IPS DF 4.7 (cell line): ENCODE results near the gene KRTAP5-4.
"Not testable (repeated sequence)": the region's sequence is repeated elsewhere in the genome, so short reads cannot be mapped to it uniquely, and the experiment has no call there.

Source experiments
- DNase-seq: peaks from one replicate; pipeline ENCODE4 v3.0.0-alpha.2; 2013; ENCODE audit warnings: low spot score; ENCODE audit errors: extremely low read depth

Gene KRTAP5-4

DNA sequence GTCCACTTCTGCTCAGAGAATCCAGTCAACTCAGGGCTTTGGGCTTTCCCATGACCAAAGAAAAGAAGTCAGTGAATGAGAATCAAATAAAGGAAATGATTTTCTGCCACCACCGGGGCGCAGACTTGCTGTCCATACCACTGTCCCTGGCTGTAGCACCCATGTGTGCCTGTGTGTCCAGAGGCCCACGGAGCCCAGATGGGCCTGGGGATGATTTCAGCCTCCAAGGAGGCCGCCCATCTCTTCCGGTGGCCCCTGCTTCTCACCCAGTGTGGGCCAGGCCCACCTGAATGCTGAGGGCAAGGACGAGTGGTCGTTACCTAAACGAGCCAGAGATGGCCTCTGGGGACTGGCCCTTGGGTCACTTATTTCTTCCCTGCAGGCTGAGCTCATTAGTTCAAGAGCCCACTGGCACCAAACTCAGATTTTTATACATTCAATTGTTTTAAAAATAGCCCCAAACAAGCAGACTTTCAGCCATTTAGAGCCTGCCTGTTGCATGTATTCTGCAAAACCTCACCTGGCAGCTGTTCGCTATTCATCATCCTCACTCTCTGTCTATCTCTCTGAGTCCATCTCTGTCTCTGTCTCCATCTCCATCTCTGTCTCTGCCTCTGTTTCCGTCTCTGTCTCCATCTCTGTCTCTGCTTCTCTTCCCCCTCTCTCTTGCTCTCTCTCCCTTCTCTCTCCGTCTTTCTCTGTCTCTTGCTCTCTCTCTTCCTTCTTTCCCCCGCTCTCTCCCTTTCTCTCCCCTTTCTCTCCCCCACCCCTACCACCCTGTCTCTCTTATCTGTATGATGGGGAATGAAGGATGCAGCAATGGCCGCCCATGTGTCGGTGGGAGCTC is 31.8 kb upstream of the KRTAP5-4 start:
- DNase-seq = no peak

DNA sequence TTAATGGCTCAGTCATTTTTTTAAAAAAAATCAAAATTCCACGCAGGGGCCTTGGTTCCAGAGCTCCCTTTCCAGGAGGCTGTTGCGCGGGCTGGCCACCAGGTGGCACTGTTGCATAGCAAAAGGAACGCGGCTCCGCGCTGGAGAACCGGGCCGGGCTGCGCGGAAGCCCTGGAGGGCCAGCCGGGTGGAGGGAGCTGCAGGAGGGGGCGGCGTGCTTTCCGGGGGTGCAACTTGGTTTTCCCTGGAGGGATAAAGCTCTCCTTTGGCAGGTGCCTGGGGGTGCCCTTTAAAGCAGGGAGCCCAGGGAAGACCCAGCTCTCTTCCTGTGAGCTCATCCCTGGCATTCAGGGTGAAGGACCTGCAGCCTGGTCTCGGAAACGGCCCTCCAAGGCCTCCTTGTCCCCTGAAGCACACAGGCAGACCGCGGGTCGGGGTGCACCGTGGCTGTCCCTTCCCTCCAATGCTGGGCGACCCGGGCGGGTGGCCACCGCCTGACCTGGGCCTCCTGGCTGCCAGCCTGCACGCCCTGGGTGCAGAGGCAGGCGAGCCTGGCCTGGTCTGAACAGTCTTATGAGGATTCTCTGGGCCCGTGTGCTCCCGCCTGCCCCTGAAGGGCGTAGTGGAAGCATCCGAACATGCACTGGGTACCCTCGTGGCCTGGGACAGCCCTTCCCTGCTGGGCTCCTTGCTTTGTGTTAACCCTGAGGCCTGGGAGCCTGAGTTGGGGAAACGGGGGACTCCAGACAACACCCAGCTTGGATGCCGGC is 31.0 kb upstream of the KRTAP5-4 start:
- DNase-seq = no peak

DNA sequence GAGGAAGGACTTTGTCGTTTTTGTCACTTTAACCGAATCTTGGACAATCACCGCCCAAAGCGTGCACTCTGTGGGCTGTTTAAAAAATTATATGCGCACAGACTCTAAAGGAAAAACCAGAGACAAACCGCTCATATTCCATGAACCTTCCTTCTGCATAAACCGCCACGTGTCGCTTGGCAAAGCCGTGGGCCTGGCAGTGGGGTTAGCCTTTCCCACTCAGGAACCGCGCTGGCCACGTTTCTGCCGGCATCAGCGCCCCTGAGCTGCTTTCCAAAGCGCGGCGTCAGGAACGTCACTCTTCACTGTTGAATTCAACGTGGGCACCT is 30.5 kb upstream of the KRTAP5-4 start:
- no peak for DNase-seq

DNA sequence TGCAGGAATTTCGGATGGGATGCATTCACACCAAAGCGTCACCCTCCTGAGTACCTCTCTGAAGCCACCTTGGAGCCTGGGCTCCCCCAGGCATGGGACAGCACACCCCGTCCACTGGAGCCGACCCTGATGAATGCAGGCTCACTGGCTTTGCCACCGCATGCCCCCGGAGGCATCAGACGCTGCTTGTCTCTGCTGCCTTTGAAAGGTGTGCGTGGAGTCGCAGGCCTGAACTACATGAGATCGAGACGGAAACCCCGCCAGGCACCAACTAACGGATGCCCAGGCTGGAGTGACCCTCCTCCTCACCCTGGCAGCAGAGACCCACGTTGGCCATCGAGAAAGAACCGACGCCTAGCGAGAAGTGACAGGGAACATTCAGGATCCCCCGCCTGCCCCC is 30.1 kb upstream of the KRTAP5-4 start:
- no peak for DNase-seq

DNA sequence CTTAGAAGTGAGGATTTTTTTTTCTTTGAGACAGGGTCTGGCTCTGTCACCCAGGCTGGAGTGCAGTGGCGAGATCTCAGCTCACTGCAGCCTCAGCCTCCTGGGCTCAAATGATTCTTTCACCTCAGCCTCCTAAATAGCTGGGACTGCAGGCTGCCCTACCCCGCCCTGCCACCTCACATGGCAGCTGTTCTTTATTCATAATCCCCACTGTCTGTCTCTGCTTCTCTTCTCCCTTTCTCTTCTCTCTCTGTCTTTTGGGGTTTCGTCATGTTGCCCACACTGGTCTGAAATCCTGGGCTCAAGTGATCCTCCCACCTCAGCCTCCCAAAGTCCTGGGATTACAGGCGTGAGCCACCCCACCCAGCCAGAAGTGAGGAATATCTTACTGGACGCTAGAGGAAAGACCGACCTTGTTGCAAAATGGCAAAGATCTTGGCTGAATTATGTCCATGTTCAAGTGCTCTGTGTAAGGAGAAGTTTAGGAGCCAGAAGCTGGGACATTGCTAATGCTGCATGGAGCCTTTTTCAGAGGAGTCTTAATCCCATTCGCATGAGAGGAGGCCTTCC is 29.6 kb upstream of the KRTAP5-4 start:
- no peak for DNase-seq

DNA sequence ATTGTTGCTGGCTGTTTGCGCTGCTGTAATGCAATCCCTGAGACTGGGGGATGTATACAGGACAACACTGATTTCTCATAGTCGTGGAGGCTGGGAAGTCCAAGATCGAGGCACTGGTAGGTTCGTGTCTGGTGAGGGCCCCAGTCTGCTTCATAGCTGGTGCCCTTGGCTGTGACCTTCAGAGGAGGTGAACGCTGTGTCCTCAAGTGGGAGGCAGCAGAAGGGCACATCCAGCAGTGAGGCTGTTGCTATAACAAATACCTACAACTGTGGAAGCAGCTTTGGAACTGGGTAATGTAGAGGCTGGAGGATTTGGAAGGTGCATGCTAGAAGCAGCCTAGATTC is 29.0 kb upstream of the KRTAP5-4 start:
- DNase-seq = no peak

DNA sequence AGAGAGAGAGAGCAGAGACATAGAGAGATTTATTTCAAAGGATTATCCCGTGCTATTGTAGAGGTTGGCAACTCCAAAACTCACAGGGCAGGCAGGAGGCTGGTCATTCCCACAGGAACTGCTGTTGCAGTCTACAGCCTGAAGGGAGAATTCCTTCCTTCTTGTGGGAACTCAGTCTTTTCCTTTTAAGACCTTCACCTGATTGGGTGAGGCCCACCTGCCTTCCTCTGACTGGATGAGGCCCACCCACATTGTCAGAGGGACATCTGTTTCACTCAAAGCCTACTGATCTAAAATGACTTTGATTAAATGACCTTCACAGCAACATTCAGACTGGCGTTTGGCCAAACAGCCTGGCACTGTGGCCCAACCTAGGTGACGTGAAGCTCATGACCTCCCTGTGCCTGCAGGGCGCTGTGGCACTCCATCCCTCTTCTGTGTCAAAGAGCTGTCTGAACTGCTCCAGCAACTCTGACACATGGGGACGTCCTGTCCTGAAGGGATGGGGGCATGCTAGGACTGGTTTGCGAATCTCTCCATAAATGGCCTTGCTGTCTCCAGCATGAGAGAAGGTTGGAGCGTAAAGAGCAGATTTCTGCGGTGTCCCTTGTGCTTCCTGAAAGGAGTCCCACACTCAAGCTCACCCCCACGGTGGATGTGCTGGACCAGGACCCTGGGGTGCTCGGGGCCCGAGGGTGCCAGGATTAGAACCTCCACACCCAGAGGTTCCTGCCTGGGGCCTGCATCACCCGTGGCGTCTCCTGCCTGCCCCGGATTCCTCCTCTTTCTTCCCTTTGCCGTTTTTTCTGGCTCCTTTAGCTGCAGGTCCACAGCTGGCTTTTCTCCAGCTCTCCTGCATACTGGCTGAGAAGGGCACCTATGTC is 28.3 kb upstream of the KRTAP5-4 start:
- DNase-seq = no peak

DNA sequence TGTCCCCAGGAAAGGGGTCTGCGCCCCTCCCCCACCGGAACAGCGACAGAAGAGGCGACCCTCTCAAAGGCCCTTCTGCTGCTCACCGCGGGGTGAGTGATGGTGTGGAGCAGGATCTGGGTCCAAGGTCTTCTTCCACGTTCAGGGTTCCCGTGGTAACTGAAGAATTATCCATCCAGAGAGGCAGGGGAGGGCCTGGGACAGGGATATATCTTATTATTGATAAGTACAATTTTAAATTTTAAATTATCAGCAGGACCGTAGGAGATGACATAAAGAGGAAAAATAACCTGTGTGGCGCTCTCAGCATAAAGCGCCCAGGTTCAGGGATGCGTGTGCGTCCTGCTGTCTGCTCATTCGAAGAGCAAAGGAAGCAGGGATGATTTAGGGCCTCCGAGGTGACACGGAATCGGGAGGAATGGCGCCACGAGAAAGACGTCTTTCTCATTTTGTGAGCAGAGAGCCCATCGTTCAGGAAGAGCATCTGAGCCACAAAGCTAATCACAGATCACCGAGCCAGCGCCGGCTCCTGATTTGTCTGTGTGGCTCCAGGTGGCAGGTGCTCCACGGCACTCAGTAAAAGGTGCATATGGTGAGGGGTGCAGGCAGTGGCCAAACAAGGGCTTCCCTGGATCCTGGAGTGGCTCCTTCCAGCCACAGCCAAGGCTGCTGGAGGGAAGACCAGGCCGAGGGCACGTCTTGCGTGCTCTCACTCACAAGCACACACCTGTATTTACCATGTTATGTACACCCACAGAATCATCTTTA is 26.9 kb upstream of the KRTAP5-4 start:
- no peak for DNase-seq

DNA sequence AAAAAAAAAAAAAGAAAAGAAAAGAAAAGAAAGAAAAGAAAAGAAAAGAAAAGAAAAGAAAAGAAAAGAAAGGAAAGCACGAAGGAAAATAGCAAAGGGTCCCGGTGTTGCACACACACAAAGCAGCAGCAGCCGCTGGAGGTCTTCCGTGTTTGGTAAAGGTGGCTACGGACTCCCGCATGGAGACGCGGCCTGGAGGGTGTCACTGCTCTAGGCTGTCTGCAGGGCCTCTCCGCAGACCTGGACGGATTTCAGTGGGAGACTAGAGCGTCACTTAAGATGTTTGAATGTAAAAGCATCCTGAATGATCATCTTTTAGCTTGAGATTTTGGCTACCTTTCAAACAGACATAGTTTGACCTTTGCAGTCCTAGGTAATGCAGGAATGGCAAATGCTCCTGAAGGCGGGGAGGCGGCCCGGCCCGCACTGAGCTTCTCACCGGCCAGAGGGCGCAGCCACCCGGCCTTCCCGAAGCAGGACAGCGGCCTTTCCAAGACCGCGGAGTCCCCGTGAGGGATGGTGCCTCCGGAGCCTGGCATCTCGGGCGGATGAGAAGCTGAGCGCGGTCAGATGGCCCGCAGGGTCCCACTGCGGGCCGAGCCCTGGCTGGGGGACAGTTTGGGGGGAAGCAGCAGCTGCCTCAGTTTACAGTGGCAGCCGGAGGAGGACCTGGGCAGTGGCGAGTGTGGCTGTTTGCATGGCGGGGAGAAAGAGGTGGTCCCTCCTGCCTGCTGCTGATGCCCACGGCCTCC is 26.1 kb upstream of the KRTAP5-4 start:
- no peak for DNase-seq

DNA sequence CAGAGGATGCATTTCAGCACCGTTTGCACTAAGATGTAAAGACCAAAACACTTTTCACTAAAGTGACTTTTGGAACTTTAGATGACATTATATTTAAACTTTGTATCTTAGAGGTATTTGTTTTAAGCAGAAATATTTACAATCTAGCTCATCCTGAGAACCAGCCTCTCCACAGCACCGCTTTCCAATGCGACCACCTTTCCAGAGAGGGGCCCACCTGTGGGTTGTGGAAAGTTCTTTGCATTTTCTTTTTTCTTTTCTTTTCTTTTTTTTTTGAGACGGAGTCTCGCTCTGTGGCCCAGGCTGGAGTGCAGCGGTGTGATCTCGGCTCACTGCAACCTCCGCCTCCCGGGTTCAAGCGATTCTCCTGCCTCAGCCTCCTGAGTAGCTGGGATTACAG is 24.6 kb upstream of the KRTAP5-4 start:
- not testable (repeated sequence) for DNase-seq

DNA sequence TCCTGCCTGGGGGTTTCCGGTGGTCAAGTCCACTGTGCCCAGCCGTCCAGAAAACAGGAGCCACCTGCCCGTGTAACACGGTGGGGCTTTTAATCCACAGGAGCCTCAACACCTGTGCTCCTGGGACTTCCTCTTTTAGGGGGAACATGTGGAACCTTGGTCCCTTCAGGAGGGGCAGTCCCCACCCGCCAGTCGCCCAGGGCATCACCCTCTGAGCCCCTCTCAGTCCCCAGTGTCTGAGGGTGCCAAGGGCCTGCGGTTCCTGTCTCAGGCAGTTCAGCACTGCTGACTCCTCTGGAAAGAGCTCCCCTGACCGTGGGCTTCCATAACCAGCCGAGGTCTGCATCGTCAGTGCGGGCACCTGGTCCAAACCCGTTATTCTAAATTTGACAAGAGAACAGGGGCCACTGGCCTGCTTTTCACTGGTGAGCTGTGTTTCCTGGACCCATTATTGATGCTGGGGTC is 23.5 kb upstream of the KRTAP5-4 start:
- no peak for DNase-seq

DNA sequence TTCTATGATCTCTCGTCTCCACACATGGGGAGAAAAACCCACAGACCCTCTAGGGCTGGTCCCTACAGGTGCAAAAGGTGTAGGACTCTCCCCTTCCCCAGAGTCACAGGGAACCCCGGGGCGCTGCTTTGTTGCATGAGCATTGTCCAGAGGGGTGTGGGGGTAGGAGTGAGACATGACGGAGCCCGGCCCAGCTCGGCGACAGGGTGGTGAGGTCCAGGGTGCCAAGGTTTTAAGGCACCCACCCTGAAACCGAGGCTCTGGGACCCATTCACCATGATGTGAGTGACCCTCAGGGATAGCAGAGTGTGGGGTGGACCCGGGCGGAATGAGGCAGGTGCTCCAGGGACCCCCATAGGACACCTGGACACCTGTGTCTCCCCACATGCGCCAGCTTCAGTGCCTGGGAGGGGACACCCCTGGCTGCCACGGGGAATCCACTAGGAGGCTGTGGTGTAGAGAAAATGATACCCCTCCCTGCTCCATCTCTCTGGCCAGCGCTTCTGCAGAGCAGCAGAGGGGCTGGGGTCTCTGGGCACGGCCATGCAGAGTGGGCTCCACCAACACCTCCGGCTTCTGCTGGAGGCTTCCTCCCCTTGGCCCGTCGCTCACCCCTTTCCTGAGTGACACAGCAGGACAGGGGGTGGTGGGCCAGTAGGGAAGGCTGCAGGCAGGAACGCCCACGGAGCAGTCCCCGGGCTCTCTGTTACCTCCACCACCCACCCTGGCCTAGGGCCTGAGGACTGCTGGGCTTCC is 22.8 kb upstream of the KRTAP5-4 start:
- no peak for DNase-seq

DNA sequence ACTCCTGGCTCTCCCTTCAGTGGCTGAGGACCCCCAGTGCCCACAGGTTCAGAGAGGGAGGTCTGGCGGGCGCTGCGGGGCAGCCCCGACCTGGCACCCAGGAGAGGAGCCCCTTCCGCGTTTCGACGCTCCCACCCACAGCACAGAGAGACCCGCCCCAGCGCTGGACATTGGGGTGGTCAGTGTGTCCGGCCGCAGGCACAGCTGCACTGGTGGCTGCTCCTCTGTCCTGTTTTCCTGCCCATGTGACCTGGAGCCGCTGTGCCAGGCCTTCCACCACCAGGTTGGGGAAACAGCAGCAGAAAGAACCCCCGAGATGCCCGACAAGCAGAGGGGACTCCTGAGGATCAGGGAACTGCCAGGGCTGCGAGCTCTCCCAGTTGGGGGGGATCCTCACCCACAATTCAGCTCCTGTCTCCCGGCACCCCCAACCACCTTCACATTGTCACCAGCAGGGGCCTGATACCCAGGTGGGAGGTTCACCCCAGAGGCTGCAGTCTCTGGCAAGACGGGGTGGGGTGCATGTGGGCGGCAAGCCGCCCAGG is 21.3 kb upstream of the KRTAP5-4 start:
- DNase-seq = no peak

DNA sequence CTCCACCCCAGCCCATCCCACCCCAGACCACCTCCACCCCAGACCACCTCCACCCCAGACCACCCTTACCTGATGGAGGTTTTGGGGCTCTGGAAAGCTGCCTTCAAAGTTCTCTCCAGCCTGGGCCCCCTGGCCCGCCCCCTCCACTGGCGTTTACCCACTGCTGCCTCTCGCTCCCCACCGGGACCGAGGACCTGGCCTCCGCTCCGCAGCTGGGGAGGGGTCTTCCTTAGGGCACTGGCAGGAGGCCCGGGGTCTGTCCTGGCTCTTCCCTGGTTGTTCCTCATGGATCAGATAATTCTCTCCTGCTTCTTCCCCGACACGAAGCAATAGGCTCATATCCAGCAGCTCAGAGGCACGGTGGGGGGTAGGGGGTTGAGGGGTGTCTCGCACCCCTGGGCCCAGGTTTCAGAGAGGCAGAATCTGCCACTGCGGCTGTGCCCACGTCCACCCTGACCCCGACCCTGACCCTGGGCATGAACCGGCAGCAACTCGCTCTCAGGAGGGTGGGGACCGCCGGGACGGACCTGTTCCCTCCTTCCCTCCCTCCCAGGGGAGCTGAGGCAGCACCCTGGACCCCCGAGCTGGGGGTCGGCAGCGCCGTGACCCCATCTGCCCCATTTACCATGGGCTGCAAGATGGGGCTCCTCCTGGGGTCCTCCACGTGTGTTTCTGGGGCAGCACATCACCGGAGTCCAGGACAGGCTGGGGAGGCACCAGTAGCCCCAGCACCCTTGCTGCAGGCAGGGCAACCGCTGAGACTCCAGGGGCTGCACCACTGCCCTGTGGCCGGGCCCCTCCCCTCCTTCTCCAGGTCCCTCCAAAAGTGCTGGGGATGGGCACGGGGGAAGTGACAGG is 20.6 kb upstream of the KRTAP5-4 start:
- no peak for DNase-seq

DNA sequence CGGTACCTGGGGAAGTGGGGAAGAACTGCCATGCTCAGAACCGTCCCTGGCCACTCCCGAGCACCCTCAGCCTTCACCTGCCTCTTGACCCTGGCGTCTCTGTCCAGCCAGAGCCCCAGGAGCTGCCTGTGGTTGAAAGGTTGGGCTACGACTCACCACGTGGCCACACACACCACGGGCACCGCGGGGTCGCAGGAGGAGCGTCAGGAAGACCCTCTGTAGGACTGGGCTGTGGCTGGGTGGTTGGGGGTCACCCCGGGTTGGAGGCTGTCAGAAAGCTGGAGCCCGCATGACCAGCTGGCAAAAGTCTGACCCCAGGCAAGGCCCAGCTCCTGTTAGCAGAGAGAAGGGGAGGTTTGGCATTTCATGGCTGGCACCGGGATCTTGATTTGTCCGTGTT is 19.2 kb upstream of the KRTAP5-4 start:
- no peak for DNase-seq

DNA sequence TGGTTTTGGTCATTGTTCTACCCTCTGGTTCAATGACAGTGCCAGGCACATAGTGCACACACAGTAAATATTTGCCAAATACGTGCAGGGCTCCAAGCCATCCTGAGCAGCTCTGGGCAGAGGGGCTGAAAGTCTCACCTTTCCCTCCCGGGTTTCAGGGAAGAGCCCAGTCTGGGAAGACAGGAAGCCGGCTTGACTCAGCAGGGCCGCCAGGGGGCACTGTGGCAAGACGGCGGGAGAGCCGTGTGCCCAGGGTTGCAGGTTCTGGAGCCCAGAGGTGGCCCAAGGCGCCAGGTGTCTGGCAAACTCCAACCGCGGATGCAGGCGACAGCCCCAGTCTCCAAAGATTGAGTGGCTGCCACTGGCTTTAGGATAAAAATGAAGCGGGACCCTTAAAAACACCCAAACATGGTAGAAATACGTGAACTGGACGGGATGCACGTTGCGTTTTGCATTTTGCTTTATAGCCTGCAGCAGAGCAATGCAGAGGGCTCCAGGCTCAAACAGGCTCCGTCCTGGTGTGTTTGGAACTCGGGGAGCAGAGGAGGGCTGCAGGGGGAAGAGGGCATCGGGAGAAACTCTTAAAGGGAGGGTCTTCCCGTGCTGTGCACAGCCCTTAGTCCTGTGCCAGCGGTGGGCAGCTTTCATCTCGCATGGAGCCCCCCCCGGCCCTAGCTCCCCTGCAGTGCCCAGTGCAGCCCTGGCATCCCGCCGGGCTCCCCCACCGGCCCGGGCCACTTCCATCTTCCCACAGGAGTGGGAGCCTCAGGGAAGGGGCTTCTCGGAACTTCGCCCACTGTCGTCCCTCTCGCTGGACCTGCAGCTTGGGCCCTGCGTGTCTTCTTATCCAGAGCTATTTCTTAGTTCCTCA is 18.4 kb upstream of the KRTAP5-4 start:
- DNase-seq = no peak

DNA sequence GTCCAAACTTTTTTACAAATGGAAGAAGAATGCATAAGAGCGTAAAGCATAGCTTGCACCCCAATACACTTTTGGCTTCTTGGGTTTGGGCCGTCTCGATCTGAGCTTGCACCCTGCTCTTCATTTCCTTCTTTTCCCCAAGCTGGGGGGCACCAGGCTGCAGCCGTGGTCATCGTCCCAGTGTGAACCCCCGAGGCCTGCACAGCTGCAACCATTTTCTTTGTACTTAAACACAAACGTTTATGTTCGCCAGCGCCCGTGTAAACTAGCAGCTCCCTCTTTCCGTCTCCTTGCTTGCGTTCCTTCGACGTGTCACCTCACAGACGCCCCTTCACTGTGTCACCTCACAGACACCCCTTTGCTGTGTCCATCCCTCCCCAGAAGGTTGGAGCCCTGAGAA is 17.7 kb upstream of the KRTAP5-4 start:
- no peak for DNase-seq
